Colonic mucosa (tissue), 4 donors: ENCODE results near the gene OSTC. TPM values are rescaled to one million over a fixed set of nuclear protein-coding genes. Genes with fewer than 3 reads are reported as not detected.

ENCODE experiments used
- DNase-seq: peaks from one replicate; pipeline ENCODE4 v3.0.0-alpha.2; 2020
- H3K27ac ChIP-seq: fragments of 200-600 bp; one replicate; pipeline ENCODE4 v1.8.0; 2021
- H3K27me3 ChIP-seq: fragments of 200-600 bp; one replicate; pipeline ENCODE4 v1.8.0; 2021
- H3K36me3 ChIP-seq: fragments of 200-600 bp; one replicate; pipeline ENCODE4 v1.8.0; 2021
- H3K4me1 ChIP-seq: fragments of 200-600 bp; one replicate; pipeline ENCODE4 v1.8.0; 2021; ENCODE audit warnings: mild to moderate bottlenecking
- H3K4me3 ChIP-seq: fragments of 200-600 bp; one replicate; pipeline ENCODE4 v1.8.0; 2021
- H3K9ac ChIP-seq, 2 donors: one replicate each; pipeline ENCODE4 v1.7.0; 2013; ENCODE audit warnings: control low read depth in 2 of 2, low read depth in 2 of 2, low read length in 2 of 2
- H3K9me3 ChIP-seq: fragments of 200-600 bp; one replicate; pipeline ENCODE4 v1.8.0; 2021
- CTCF ChIP-seq: fragments of 200-600 bp; IDR thresholded peaks from one replicate; pipeline ENCODE4 v1.8.0; 2022; ENCODE audit warnings: antibody characterized with exemption, mild to moderate bottlenecking
- intact Hi-C: fragments of 100-400 bp; cut with DNase I; formaldehyde crosslinking; loops from one replicate; pipeline ENCODE4 v1.14.1; 2022
- total RNA-seq, 2 donors: library from RNA; stranded (reverse); fragmentation: NEBNext Ultra II Directional in 1 of 2; extraction: Animal tissue kit (Norgen Biotek cat#: 25700) in 1 of 2; gene quantifications; one replicate each; pipeline ENCODE4 v1.2.1, GENCODE V29; 2021
- donor health status: healthy.
- donor health status: DM: no; HTN: no; CAD: no.
- donor health status: DM: no; HTN: no; CAD: no.

Gene OSTC
- total RNA-seq, 2 donors from 2014 or later, result 81.4 to 93.7 TPM

- intact Hi-C loops, result no loop called here
- H3K4me1 ChIP-seq, result no peaks in the 10 kb centered on the region
Measured at GRCh38 chr4:108635070-108635655, 15.2 kb upstream of the OSTC start.

GRCh38 chr4:108636246-108636645, 14.2 kb upstream of the OSTC start:
- no peak for TF ChIP-seq CTCF
- no peaks in the 10 kb centered on the region for H3K36me3 ChIP-seq
- intact Hi-C loops, result no loop called here

More at GRCh38 chr4:108635070-108635655, 15.2 kb upstream of the OSTC start:
- H3K36me3 ChIP-seq, result no peaks in the 10 kb centered on the region
- no peak for DNase-seq
- H3K9ac ChIP-seq, result no peak overlapping the region
- no peak overlapping the region for H3K4me3 ChIP-seq
- no peaks in the 10 kb centered on the region for H3K27me3 ChIP-seq
- no peaks in the 10 kb centered on the region for H3K9me3 ChIP-seq
- H3K27ac ChIP-seq, result no peak overlapping the region
- no peak for TF ChIP-seq CTCF

GRCh38 chr4:108637856-108638255, 12.5 kb upstream of the OSTC start:
- DNase-seq, result no peak
- Histone ChIP-seq H3K9me3 (no peaks in the 10 kb centered on the region), H3K9ac (no peak overlapping the region), H3K4me3 (no peak overlapping the region), H3K27ac (no peak overlapping the region), H3K4me1 (no peaks in the 10 kb centered on the region), H3K36me3 (no peaks in the 10 kb centered on the region), H3K27me3 (no peaks in the 10 kb centered on the region)
- TF ChIP-seq CTCF, result no peak
- intact Hi-C loops, result no loop called here

More at GRCh38 chr4:108636246-108636645, 14.2 kb upstream of the OSTC start:
- H3K9ac ChIP-seq, result no peak overlapping the region
- H3K27me3 ChIP-seq, result no peaks in the 10 kb centered on the region
- no peaks in the 10 kb centered on the region for H3K4me1 ChIP-seq
- no peak overlapping the region for H3K27ac ChIP-seq
- H3K9me3 ChIP-seq, result no peaks in the 10 kb centered on the region
- DNase-seq, result no peak
- no peak overlapping the region for H3K4me3 ChIP-seq

- Histone ChIP-seq H3K27me3 (no peaks in the 10 kb centered on the region), H3K36me3 (no peaks in the 10 kb centered on the region), H3K9me3 (no peaks in the 10 kb centered on the region), H3K4me3 (no peak overlapping the region), H3K4me1 (no peaks in the 10 kb centered on the region), H3K27ac (no peak overlapping the region), H3K9ac (no peak overlapping the region)
- intact Hi-C loops, result no loop called here
- no peak for TF ChIP-seq CTCF
- DNase-seq, result no peak
Measured at GRCh38 chr4:108644237-108644636, 6.2 kb upstream of the OSTC start.

- H3K27me3 ChIP-seq, result no peaks in the 10 kb centered on the region
- H3K27ac ChIP-seq, result no peak overlapping the region
- no peak overlapping the region for H3K9ac ChIP-seq
- intact Hi-C loops, result no loop called here
- H3K4me1 ChIP-seq, result no peaks in the 10 kb centered on the region
- DNase-seq, result no peak
- no peak for TF ChIP-seq CTCF
- H3K36me3 ChIP-seq, result no peaks in the 10 kb centered on the region
- H3K4me3 ChIP-seq, result no peak overlapping the region
- no peaks in the 10 kb centered on the region for H3K9me3 ChIP-seq
Measured at GRCh38 chr4:108646706-108647105, 3.7 kb upstream of the OSTC start.
